Stimulated activated CD8-positive, alpha-beta memory T cell treated with anti-CD3 and anti-CD28 coated beads, Interleukin-12 subunit alpha, Interleukin-12 subunit beta, amount 100 ng/mL, for 24 hours (primary cell): Measurements from ENCODE around the gene ALK.
A peak's percentile ranks its signal among the peaks of the same experiment; 100 is the strongest.

Source experiments
- DNase-seq: peaks from one replicate; pipeline ENCODE4 v3.0.0-alpha.2; 2020; ENCODE audit errors: extremely low read depth

Gene ALK

DNA sequence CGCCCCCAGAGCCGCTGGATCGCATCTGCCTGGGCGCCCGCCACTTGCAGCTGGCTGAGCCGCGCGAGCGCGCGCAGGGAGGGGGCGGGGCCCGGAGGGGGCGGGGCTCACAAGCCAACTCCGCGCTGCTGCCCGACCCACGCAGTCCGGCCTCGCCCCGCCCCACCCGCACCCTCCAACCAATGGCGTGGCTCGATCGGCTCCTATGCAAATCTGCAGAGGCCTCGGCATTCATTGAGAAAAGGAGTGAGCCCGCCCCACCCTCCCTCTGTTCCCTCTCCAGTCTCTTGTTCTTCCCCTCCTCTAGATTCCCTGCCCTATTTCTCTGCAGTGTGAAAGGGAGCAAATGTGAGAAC is at the start of gene ALK:
ALK (minus strand) TSS at position 27 of the 356 bp plus-strand sequence. CDS start 927 bp downstream, outside the sequence.
- peak; percentile 26 for DNase-seq

DNA sequence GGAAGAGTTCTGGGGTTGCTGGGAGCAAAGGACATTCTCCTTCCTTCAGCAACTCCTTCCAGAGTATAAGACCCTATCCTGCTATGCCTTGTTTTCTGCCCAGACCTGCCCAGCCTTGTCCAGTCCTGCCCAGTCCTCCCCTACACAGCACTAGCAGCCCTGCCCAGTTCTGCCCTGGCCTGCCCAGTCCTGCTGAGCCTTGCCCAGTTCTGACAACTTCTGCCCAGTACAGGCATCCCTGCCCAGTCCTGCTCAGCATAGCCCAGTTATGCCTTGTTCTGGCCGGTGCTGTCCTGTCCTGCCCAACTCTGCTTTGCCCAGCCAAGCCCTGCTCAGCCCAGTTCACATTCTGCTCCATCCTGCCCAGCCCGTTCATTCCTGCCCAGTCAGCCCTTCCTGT is 44.9 kb upstream of the ALK start:
- DNase-seq, result no peak

DNA sequence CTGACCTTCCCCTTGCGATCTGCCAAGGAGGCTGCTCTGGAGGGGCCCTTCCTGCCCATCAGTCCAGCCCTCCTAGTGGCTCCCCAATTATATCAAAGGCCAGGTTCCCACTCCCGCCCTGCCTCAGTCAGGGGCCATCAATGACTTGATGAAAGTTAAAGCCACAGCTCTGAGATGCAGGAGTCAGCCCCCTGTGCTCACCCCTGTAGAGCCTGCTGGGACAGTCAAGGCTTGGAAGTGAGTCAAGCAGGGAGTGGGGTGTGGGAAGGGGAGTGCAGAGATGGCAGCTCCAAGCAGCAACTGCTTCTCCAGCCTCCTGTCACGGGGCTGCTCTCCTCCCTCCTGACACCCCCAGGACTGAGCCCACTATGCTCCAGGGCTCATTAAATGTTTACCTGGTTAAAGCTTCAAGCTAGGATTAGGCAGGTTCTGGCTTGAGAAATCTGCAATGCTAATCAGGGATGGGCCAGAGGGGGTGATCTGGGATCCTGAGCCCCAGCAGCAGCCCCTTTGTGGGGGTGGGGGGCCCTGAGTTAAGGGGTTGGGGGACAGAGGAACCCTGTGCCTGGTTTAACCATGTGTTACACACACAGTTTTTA is 42.7 kb upstream of the ALK start:
- no peak for DNase-seq

DNA sequence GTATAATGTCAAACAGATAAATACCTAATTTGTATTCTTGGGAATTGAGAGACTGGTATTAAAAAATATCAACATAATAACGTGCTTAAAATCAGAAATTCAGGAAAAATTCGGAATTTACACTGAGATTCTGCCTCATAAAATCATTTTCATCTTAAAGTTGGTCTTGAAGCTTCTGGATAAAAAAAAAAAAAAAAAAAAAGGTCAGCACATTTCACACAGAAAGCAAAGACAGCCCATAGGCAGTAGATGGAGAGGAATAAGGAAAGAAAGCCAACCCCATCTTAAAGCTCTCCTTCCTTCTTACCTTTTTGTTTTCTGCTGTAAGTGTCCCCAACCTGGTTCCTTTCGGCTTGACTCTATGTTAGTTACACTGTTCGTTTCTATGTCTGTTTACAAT is 41.5 kb upstream of the ALK start:
- no peak for DNase-seq

DNA sequence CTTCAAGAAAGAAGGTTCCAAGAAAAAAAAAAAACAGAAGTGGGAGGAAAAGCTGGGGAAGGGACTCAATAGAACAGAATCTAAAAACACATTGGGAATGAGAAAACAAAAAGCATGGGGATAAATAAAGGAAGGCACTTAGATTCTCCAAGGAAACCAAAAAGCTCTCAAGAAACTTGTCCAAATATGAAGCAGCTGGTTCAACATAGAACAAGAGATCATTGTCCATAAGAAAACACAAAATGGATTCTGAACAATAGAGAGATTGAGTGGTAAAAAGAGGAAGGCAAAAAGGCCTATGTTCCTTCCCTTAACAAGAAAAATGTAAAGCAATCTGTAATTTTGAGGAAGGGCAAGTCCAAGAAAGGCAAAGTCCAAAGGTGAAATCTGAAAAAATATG is 32.9 kb upstream of the ALK start:
- no peak for DNase-seq

DNA sequence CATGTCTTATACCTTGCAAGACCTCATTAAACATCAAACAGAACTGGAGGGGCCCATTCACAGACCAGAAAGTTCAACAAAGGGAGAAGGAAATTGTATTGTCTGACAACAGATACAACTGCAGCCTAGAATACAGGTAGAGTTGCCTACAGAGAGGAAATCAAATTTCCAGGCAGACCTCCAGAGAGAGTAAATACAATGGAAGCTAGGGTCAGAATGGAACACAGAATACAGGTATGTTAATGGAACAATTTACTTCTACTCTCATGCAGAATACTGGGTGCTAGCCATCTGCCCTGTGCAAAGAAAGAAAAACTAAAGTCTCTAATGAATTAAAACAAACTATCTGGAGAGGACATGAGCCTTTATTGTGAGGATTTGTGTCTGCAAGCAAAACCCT is 31.6 kb upstream of the ALK start:
- no peak for DNase-seq

DNA sequence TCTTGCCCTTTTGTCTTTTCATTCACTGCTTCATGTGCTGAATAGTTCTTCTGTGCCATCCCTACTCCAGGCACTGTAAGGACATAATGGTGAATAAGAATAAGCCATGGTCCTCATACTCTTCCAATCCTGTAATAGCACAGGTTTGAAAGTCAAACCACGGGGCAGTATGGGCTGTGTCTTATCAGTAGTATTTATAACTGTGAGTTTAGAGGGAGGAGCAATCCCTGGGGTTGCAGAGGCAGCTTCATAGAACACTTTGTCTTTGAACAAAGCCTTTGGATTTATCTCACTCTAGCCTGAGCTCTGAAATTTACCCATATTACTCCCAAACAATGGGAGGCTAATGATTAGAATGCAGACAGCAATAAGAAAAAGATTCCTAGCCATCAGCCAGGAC is 30.2 kb upstream of the ALK start:
- DNase-seq, result no peak

DNA sequence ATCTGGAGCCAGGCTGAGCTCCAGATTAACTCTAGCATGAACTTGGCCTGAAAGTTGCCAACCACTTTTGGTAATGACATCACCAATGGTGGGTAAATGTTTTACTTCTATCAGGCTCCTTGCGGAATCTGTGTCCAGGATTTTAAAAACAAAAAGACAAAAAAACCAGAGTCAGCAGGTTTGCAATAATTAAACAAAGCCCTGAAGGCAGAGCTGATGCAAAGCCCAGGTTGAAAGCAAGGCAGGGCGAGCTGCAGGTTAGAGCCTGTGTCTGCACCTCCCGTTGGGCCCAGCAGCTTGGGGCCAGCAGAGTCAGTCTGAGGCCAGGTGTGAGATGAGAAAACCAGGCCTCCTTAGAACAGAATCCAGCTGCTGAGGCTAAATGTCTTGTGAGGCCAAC is 29.1 kb upstream of the ALK start:
- no peak for DNase-seq

DNA sequence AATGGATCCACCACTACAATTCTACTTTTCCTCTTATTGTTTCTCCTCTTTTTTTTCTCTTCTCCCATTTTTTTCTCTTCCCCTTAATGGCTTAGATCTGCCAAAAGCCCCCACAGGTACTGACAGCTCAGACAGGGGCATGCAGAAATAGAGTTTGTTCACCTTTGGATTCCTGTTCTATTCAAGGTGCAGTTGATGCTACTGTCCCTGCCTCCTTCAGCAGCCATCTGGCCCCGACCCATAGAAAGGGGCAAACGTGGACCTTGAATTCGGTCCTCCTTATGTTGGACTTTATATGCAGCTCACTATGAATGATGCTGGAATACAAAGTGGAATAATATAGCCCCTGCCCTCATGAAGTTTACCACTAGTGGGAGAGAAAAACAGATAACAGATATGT is 27.7 kb upstream of the ALK start:
- DNase-seq, result no peak

DNA sequence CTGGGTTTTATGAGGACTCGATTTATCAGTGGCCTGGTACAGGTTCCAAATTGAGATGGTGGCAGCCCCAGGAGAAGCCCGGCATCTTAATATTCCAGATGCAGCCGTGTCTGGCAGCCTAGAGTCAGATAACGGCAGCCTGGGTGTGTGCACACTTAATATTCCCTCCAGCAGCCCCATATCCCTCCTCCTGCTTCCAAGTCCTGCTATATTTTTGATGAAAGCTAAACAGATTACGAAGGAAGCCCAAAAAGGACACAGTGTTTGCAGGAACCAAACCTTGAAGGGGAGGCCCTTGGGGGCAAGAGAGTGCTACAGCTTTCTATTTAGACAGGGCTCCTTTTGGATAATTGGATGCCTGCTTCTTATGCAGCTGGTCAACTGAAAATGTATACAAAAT is 25.1 kb upstream of the ALK start:
- DNase-seq, result no peak

DNA sequence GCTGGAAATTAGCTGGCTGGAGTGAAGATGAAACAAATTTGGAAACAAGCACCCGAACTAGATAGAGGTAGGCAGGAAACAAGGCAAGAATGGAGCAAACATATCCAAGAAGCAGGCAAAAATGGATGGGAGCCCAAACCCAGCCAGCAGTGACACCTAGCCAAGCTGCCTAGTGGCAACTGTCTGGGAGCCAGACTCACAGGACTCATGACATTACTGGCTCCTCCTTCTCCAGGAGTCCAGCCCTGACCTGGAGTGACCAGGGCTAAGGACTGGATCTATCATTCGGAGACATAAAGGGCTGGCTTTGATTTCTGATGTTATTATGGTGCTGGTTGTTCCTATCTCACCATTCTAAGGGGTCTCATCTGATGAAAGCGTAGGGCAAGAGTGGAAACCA is 21.3 kb upstream of the ALK start:
- DNase-seq, result no peak

DNA sequence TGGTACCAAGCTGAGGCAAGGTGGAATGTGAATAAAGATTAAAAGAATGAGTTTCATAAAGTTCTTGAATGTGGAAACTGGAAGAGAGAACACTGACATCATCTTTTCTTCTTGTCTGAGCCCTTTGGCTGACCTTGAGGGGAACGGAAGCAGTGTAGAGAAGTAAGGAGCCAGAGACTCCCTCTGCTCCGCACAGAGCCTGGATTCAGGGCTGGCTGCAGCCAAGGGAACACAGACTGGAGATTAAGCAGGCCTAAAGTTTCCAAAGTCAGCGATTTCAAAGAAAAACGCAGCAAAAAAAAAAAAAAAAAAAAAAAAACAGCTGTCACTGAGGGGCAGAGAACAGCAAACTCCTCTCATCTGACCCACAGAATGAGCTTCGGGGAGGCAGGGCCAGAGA is 19.3 kb upstream of the ALK start:
- DNase-seq, result no peak

DNA sequence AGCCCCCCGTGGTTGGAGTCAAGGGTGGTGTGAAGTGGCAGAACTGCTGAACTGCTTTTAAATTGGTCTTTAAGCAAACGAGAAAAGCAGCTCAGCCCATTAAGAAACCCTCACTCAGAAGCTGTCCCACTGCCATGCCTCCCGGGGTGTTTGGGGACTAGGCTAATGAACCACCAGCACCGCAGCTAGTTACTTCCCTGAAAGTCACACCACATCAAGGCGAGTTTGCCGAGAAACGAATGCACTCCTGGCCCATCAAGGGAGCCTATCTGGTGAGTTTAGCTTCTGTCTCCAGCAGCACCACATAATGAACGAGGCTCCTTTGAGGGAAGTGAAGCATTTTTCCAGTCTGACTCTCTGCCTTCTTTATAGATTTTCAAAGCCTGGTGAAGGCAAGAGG is 14.6 kb upstream of the ALK start:
- no peak for DNase-seq

DNA sequence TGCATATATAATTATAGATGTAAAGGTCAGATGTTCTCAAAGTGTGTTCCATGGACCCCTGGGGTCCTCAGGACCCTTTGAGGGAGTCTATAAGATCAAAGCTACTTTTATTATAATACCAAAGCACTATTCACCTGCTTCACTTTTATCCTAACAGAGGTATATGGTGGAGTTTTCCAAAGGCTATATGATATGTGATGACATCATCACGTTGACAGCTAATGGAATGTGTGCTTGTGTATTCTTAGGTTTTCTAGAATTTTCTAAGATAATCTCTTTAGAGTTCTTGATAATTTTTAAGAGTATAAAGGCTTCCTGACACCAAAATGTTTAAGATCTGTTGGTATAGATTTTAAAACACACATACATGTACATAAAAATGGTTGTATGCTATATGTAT is 10.4 kb upstream of the ALK start:
- DNase-seq, result no peak

DNA sequence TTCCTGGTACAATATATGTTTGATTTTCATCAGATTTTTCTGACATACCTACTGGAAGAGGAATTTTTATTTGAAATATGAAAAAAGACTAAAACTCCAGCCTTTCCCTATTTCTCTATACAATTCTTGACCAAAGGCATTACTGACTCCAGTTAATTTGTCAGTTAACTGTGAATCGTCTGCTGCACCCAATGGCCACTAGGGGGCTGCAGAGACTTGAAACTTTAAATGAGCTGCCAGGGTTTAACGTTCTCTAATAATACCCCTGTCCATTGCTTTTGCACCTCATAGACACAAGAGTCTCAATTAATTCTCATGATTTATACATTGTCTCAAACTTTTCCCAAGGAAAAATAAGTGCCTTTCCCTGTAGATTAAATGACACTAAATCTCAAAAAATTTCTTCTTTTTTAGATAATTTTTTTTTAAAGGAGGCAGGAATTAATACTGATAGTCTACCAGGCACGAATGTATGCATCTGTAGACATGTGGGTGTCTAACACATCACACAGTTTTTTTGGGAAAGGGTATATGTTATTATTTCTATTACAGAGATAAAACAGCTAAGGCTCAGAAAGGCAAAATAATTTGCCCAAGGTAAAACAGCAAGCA is 1.8 kb upstream of the ALK start:
- no peak for DNase-seq

DNA sequence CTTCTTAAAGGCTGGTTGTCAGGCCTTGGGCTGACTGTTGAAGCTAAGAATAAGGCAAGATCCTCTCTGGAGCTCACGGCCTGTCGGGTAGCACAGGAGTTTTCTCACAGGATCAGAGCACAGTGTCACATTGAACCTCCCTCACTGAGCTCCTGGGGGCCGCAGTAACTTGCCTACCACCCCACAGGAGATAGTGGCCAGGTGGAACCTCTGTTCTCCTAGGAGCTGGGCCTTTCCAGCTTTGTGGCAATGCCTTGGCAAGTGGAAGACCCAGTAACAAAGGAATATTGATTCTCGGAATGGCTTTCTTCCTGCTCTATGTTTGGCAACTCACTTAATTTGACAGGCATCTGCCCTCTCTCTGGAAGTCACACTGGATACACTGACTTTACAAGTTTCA is 1.2 kb upstream of the ALK start:
- no peak for DNase-seq

DNA sequence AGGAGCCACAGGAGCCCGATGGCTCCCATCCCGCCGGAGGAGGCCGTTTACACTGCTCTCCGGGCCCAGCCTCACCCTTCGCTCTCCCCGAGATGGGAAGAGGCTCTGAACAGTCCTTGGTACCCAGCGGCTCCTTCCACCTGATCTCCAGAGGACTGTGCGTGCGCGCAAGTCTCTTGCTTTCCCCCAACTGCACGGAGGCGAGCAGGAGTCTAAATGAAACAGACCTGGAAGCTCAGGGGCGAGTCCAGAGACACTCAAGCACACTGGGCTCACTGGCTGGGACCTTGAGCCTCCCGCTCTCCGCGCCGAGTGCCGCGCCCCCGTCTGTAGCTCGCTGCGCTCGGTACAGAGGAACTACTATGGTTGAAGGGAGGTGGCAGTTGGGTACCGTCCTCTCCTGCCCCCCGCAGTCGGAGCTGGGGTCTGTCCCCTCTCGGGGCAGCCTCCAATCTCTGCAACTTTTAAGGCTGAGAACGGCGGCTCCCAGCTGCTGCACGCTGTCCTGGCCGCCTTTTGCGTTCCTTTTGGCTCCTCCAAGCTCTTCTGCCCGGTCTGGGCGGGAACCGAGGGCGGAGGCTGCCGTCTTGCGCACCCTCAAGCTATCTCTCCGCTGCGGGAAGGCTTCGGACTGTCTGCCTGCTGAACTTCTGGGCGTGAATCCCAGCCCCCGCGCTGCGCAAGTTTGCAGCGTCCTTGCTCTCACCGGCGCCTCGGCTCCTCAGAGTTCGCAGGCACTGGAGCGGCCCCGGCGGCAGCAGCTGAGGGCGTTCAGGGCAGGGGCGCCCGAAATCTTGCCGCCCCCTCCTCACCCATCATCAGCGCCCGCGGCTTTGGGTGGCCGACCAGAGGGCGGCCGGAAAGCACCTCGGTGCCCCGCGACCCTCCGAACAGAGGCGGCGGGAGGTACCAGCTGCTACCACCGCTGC is 491 bp downstream of the ALK start:
- no peak for DNase-seq

DNA sequence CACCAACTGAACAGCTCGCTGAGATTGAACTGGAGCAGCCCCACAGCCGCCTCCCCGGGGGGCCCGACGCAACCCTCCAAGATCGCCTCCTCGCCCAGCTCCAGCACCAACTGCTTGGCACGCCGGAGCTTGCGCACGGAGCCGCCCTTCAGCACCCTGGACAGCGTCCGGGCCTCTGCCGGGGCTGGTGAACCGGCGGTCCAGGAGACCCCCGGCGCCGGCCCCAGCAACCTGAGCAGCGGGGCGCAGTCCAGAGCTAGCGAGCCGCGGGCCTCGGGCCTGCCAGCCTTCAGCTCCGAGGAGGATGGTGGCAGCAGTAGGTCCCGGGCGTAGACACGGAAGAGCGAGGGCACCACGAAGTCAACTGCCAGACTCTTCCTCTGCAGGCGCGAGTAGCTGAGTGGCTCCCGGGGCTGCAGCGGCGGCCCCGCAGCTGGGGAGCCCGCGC is 1.2 kb downstream of the ALK start:
- DNase-seq, result no peak

DNA sequence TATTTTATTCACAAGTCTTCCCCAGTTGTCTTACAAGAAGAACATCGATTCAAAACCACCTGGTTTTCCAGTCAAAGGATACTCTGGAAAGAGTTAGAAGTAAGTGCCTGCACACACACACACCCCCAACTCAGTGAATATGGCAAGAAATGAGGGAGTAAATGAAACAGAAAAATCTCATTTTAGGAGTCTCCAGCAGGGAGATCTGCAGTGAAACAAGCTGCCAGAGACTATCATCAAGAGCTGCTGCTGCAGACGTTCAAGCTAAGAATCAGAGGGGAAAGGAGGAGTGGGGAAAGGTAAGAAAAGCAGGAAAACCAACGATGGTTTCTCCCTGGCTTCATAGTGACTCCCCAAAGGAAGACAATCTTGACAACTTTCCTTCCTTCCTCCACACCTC is 2.4 kb downstream of the ALK start:
- no peak for DNase-seq

DNA sequence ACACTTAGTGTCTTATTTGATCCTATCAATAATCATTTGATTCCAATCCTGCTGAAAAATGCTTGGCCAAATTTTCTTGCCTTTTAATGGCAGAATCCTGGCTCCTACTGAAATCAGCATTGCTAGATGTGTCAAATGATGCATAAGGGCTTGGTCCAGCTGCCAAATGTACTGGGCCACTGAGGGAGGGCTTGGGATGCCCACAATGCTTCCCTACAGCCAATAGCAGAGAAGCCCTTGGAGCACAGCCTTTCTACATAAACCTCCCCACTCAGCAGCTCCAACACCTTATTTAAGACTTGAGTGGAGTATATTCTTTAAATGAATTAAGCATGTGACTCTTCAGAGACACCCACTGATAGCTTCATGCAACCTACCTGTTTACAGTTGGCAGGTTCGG is 3.6 kb downstream of the ALK start:
- no peak for DNase-seq

DNA sequence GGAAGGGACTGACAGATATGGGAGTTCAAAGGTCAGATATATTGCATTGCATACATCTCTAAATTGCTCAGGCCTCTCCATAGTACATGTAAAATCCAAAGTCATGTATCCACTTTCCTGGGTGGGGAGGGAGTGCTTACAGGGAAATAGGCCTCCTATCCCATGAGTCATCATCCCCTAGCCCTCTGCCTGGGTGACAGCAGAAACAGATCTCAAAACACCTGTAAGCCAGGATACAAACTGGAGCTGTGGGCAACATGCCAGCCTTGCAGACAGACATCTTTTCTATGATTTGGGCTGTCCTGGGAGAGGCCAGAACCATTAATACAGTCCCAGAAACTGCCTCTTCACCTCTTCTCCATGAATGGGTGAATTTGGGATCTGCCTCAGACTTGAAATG is 4.8 kb downstream of the ALK start:
- no peak for DNase-seq

DNA sequence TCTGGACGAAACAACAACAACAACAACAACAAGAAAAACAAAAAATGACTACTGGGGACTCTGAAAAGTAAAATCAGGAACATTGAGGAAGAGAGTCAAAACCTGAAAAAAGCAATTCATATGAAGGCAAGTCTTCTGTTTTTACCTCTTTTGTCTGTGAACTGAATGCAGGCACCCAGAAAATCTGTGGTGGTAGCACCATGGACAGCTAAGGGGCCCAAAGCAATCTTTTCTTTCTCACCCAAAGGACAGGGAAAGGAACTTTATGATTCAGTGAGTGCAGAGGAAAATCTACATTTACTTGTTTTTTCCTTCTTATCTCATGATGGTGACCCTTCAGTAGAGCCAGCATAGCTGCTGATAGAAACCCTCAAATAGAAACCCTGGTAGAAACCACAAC is 10.4 kb downstream of the ALK start:
- no peak for DNase-seq

DNA sequence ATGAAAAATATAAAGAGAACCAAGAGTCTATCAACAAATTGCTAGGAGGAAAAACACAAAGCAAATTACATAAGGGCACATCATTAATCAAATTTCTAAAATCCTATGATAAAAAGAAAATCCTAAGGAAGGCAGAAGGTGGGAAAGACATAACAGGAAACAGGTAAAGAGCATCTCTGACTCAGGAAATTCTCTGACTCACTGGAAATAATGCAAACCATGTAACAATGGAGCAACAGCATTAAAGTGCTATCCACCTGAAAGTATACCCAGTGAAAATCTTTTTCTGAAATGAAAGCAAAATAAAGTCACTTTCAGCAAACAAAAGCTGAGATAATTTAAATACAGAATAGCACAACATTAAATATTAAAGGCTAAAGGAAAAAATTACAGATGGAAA is 10.9 kb downstream of the ALK start:
- no peak for DNase-seq
